HG02884 (cell line): ENCODE results near the gene CCDC190.
"Not testable (repeated sequence)": the region's sequence is repeated elsewhere in the genome, so short reads cannot be mapped to it uniquely, and the experiment has no call there.

Source experiments
- ATAC-seq: cut with Tn5 transposase; IDR thresholded peaks from one replicate; pipeline ENCODE4 v1.9.1; 2021; ENCODE audit warnings: mild to moderate bottlenecking, moderate library complexity; ENCODE audit not compliant: unreplicated experiment

The CCDC190 gene

DNA sequence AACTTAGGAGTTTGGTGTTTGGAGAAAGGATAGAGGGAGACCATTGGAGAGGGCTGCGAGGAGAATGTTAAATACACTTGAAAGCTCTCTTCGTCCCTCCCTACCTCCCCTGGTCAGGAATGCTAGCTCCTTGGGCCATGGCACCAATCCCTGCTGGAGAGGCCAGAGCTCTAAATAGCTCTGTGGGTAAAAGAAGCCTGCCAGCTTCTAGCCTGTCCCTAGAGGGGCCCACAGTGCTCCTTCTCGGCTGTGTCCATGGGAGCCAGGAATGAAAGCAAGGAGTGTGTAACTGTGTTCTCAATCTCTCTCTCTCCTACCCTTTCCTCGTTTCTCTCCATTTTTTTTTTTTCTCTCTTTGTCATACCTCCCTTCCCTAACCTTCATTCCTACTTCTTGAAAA, at the start of gene CCDC190:
CCDC190 (minus strand) TSS at position 75 of the 400 bp plus-strand sequence. CDS start 1,529 bp downstream, outside the sequence.
- ATAC-seq, result no peak

- ATAC-seq, result no peak
These were observed 49.2 kb upstream of the CCDC190 start for GRCh38 chr1:162910161-162910560.

DNA sequence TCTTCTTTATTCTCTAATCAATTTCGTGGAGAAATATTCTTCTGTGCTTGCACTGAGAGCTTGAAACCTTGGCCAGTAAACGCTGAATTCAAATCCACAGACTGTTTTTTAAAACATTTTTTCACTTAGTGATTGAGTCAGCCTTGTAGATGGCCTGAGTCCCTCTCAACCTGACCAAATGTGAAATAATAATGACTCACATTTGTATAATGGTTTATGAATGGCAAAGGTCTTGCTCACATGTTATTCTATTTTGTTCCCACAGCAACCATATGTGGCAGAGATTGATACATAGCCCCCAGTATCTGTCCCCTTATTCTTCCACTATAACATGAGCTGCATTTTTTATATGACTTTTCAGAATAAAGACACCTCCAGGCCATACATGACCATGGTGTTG, 47.8 kb upstream of the CCDC190 start:
- no peak for ATAC-seq

- no peak for ATAC-seq
These were observed 47.3 kb upstream of the CCDC190 start for GRCh38 chr1:162908236-162908635.

DNA sequence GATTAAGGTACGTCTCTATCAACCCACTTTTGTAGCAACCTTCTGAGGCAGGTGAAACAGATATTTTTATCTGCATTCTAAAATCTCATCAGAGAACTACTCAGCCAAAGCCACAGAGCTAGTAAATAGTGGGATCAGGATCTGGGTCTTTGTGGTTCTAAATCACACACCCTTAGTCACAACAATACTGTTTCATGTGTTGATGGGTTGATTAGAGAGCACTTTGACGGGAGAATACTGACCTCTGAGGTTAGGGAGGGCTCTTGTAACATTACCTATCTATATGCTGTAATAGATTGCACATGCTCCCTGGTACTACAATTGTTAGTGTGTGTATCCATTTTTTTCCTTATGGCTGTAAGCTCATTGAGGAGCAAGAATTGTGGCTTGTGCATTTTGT, 45.5 kb upstream of the CCDC190 start:
- ATAC-seq, result no peak

- ATAC-seq, result no peak
These were observed 44.5 kb upstream of the CCDC190 start for GRCh38 chr1:162905174-162906158.

- no peak for ATAC-seq
These were observed 43.6 kb upstream of the CCDC190 start for GRCh38 chr1:162904579-162904978.

DNA sequence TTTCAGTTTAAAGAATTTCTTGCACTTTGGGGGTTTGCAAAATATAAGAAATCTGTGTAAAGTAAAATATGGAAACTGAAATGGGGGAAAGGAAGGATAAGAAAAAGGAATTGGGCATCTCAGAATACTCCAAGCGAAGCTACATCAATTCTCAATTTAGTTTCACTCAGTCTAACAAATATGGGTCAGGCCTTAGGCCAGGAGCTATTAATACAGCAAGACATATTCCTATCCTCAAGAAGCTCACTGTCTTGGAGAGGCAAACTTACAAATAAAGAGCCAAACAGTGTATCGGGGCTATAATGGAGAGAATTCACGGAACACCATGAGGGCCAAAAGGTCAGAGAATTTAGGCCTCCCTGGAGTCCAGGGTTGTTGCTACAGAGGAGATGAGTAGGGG, 43.0 kb upstream of the CCDC190 start:
- no peak for ATAC-seq

GRCh38 chr1:162903246-162903645, 42.3 kb upstream of the CCDC190 start:
- ATAC-seq, result no peak

DNA sequence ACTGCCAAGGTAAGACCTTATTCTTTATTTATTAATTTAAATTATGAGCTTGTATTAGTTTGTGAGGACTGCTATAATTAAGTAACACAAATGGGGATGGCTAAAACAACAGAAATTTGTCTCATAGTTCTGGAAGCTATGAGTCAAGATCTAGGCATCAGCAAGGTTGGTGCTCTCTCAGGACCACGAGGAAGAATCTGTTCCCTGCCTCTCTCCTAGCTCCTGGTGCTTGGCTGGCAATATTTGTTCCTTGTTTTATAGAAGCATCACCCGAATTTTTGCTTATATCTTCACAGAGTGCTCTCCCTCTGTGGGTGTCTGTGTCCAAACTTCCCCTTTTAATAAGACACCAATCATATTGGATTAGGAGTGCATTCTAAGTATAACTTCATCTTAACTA, 41.4 kb upstream of the CCDC190 start:
- no peak for ATAC-seq

GRCh38 chr1:162901243-162901642, 40.3 kb upstream of the CCDC190 start:
- ATAC-seq, result no peak

GRCh38 chr1:162899422-162900146, 38.6 kb upstream of the CCDC190 start:
- no peak for ATAC-seq

DNA sequence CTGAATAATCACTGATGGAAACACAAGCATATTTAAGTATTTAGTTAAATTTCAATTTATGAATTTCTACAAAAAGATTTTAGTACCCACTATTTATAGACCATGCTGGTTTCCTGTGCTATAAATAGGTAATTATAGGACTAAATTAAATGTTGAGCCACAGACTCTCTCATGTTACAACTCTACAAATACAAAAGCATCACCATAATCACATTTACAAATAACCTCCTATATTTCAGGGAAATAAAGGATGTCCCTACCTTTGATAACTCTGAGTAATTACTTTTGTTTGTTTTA, 32.6 kb upstream of the CCDC190 start:
- ATAC-seq, result no peak

GRCh38 chr1:162892906-162893611, 32.1 kb upstream of the CCDC190 start:
- no peak for ATAC-seq

GRCh38 chr1:162889989-162890388, 29.0 kb upstream of the CCDC190 start:
- no peak for ATAC-seq

DNA sequence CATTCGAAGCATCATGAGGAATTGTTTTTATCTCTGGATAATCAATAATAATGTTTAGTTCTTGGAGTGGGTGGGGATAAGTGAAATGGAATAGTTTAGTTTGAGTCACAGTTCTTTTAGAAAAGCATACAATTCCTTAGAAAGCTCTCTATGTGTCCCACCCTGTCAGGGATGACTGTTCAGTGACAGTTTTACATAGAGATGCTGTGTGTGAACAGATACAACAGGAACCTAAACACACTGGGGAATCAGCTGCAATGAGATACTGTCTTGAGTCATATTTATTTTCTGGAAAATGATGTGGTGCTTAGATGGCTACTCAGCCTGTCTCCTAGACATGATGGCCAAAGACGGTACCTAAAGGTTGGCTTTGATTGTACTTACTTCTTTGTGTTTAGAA, 25.7 kb upstream of the CCDC190 start:
- ATAC-seq, result no peak

DNA sequence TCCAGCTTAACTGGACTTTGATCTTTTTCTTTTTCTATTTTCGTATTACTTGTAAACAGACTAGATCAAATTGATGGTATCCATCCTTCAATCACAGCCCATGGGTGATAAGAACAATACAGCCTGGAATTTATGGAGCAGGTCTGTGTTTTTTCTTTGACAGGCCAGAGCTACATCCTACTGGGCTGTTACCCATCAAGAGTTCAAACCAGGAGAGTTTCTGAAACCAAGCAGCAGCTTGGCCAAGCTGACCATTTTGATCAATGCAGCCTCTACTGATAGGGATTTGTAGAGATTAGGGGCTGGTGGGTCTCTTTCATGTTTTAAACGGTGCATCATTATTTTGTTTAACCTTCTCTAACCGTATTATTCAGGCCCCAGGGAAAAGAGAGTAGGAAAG, 24.3 kb upstream of the CCDC190 start:
- no peak for ATAC-seq

GRCh38 chr1:162884831-162885230, 23.9 kb upstream of the CCDC190 start:
- no peak for ATAC-seq

- ATAC-seq, result no peak
These were observed 21.3 kb upstream of the CCDC190 start for GRCh38 chr1:162882248-162882674.

DNA sequence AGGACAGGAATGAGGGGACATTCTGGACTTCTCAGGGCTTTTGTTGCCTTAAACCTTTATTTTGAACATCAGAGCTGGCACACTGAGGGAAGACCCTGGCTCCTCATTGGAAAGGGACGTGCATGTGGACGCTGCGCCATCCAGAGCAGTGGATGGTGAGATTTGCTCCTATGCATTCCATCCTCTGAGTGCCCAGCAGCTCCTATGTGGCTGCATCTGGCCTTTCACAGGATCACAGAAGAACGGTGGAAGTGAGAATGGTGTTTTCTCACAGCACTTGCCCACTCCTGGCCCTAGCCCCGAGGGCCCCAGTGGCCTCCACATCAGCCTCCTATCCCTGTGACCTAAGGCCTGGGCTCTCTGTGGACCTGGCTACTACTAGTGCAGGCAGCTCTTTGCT, 20.6 kb upstream of the CCDC190 start:
- ATAC-seq, result no peak

GRCh38 chr1:162880617-162881016, 19.6 kb upstream of the CCDC190 start:
- ATAC-seq, result not testable (repeated sequence)
